ENCODE data around the gene ATP11A. TPM values are rescaled to one million over a fixed set of nuclear protein-coding genes. Genes with fewer than 3 reads are reported as not detected.

ATP11A gene
- total RNA-seq, 1 donor from 2014 or later, result 23.7 TPM

DNA sequence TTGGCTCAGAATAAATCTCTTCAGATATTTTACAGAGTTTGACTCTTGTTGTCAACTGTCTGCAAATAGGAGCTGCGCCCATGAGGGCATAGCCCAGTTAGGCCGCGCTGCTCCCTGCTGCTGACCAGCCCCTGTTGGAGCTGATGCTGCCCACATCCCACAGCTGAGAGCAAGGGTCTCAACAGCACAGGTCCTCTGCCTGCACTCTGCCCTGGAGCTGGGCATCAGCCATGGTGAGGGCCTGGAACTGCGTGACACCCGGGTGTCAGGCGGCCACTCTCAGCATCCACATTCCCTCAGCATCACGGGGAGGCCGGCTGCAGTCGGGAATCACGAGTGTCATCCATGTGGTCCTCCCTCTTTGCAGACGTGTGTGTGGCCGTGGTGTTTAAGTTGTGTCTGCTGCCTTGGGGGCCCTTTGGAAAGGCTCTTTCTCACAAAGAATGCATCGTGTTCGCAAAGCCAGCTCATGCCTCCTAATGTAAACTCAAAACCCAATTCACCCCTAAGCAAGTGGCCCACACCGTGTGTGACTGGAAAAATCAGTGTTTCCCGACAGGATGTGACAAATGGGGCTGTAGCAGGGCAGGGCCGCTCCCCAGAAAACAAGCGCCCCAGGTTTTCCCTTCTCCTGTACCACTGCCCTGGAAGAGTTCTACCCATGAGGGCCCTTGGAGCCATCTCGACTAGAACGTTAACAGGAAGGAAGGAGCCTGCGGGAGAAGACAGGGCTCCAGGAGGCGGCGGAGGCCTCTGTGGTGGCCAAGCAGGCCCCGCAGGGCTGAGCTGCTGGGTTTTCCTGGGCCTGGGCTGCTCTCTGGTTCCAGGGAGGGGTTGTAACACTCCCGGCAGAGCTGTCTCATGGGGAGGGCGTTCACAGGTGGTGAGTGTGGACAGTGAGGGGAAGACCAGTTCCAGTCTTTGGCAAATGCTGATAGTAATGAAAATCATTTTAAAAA is 20.3 kb downstream of the ATP11A start:
- DNase-seq (ENCODE audit: low read depth, low spot score), result no peak

- no peak for DNase-seq (ENCODE audit: low read depth, low spot score)
Measured at GRCh38 chr13:112710855-112711527, 21.2 kb downstream of the ATP11A start.

- peak; percentile 99 for DNase-seq (ENCODE audit: low read depth, low spot score)
Measured at GRCh38 chr13:112711528-112712265, 21.9 kb downstream of the ATP11A start.

DNA sequence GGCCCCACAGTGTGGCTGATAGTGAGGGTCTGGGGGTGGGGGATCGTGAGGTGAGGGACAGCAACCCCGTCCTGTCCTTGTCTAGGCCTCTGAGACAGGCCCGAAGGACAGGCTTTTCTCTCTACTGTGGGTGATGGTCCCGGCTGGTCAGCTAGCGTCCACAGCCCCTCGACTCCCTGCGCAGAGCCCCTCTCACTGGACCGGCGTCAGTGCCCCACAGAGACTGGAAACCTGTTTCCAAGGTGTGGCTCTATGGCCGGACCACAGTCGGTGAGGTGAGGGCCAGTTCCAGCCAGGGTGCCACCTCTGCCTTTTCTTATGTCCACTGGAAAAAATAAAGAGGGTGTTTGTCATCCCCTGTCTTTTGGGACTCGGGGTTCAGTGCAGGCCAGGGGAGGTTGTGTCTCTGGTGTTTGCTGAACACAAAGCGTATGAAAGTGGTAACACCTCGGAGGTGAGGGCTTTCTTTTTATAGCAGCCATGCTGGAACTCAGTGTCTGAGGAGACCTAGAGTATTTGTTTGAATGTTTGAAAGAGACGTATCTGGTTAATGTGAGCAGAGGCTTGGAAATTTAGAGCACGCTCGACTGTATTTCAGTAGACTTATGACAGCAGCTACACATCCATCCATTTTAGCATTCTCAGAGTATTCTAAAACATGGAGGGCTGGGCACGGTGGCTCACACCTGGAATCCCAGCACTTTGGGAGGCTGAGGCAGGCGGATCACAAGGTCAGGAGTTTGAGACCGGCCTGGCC is 22.8 kb downstream of the ATP11A start:
- DNase-seq (ENCODE audit: low read depth, low spot score), result no peak

- no peak for DNase-seq (ENCODE audit: low read depth, low spot score)
Measured at GRCh38 chr13:112713517-112714253, 23.8 kb downstream of the ATP11A start.

- DNase-seq (ENCODE audit: low read depth, low spot score), result no peak
Measured at GRCh38 chr13:112714376-112715174, 24.7 kb downstream of the ATP11A start.

DNA sequence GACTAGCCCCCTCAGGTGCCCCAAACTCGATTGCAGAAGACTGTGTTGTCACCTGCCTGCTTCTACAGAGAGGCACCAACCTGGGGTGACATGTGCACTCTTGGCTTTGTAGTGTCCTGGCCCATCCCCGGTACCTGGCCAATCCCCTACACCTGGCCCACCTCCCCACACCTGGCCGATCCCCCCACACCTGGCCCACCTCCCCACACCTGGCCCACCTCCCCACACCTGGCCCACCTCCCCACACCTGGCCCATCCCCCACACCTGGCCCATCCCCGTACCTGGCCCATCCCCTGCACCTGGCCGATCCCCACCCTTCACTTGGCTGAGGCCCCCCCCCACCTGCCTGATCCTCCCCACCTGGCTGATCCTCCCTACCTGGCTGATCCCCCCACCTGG is 25.4 kb downstream of the ATP11A start:
- DNase-seq (ENCODE audit: low read depth, low spot score), result no peak

GRCh38 chr13:112715715-112716460 is 26.1 kb downstream of the ATP11A start:
- DNase-seq (ENCODE audit: low read depth, low spot score), result no peak

GRCh38 chr13:112716461-112716820 is 26.6 kb downstream of the ATP11A start:
- no peak for DNase-seq (ENCODE audit: low read depth, low spot score)

GRCh38 chr13:112716841-112717520 is 27.1 kb downstream of the ATP11A start:
- DNase-seq (ENCODE audit: low read depth, low spot score), result no peak

GRCh38 chr13:112718318-112718717 is 28.5 kb downstream of the ATP11A start:
- no peak for DNase-seq (ENCODE audit: low read depth, low spot score)

- no peak for DNase-seq (ENCODE audit: low read depth, low spot score)
Measured at GRCh38 chr13:112719016-112719415, 29.2 kb downstream of the ATP11A start.

DNA sequence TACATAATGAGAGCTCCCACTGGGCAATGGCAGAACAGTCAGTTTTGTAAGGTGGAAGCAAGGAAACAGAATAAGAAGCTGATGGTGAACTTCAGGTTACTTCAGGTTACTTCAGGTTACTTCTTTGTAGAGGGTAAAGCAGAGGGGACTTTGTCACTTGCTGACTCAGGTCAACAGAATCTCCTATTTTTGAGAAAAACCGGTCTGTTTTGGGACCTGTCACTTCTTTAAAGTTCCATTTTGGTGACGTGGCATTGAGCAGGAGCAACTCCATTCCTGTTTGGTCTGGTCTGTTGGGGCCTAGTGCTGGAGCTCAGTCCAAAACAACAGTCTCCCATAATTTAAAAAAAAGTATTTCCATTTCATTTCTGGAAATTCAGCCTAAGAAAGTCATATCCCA is 29.7 kb downstream of the ATP11A start:
- no peak for DNase-seq (ENCODE audit: low read depth, low spot score)

DNA sequence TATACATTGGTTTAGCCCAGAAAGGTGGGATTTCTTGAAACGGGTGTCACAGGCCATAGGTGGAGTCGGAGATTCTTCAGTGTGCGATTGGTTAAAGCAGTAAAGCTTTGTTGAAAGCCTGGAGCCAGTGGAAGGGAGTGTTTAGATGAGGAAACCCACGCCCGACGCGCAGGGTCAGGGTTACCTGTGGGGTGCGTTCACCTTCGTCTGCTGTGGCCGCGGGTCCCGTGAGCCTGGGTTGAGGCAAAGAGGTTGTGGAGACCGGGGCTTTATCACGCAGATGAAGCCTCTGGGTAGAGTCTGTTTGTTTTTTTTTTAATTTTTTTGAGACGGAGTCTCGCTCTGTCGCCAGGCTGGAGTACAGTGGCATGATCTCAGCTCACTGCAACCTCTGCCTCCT is 30.4 kb downstream of the ATP11A start:
- no peak for DNase-seq (ENCODE audit: low read depth, low spot score)

- no peak for DNase-seq (ENCODE audit: low read depth, low spot score)
Measured at GRCh38 chr13:112720814-112721197, 31.0 kb downstream of the ATP11A start.

DNA sequence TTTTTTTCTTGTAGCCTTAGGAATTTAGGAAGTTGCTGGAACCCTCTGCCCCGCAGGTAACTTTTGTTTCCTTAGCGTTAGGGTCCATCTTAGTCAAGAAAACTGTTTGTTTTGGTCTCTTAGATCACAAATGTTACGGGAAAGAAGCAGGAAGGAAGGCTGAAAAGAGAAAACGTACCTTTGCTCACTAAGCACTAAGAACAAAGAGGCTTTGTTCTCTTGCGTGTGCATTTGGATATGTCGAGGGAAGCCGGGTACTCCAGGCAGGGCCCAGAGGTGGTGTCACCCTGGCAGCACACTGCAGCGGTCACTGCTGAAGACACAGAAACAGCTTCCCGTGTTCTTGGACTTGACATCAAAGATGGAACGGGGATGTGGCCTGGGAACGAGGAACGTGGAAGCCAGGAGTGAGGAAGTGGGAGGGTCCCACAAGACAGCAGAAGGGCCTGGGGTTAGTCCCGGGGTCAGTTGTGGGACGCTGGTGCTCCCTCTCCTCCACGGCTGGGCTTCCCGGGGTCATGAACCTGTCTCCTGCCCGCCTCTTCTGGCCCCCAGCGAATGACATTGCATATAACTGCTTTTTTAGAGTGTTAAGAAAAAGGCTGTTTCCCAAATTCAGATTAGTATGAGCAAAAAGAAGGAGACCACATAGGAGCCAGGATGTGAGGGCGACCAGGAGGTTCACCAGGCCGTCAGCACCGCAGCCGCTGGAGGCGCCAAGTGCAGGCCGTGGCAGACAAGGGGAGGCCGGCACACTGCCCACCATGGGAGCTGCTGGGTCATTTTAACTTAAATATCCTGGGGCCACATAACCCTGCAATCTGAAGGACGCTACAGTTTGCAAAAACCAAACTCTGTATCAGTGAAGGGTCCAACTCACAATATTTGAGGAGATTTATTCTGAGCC is 31.6 kb downstream of the ATP11A start:
- no peak for DNase-seq (ENCODE audit: low read depth, low spot score)

Data from pulmonary artery endothelial cell (primary cell).